HG02973 (cell line): ENCODE measurements around the gene EIF6.
"Not testable (repeated sequence)": the region's sequence is repeated elsewhere in the genome, so short reads cannot be mapped to it uniquely, and the experiment has no call there.

Source experiments
- ATAC-seq: cut with Tn5 transposase; IDR thresholded peaks from one replicate; pipeline ENCODE4 v1.9.1; 2021; ENCODE audit warnings: moderate library complexity; ENCODE audit not compliant: unreplicated experiment

EIF6 gene

DNA sequence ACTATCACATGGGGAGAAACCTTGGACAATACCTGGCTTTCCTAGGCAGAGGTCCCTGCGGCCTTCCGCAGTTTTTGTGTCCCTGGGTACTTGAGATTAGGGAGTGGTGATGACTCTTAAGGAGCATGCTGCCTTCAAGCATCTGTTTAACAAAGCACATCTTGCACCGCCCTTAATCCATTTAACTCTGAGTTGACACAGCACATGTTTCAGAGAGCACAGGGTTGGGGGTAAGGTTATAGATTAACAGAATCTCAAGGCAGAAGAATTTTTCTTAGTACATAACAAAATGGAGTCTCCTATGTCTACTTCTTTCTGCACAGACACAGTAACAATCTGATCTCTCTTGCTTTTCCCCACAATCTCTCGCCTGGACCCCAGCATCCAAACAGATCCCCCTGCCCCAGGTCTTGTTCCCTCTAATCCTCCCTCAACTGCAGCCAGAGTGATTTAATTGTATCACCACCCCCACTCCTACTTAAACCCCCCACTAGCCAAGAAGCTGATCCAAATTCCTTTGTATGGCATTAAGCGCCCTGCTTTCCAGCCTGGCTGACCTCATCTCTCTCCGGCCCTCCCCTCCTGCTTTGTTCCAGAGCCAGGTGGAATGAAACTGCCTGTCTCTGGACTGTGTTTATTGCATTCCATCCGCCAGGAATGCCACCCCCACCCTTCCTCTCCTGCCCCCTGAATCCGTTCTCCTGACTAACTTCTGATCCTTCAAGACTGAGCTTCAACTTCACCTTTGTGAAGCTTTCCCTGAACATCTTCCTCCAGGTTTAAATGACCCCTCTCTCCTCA is 21.6 kb downstream of the EIF6 start:
- ATAC-seq = not testable (repeated sequence)

DNA sequence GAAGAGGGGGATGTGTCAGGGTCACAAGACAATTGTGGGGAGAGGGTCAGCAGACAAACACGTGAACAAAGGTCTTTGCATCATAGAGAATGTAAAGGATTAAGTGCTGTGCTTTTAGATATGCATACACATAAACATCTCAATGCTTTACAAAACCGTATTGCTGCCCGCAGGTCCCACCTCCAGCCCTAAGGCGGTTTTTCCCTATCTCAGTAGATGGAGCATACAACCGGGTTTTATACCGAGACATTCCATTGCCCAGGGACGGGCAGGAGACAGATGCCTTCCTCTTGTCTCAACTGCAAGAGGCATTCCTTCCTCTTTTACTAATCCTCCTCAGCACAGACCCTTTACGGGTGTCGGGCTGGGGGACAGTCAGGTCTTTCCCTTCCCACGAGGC is 22.3 kb downstream of the EIF6 start:
- not testable (repeated sequence) for ATAC-seq

DNA sequence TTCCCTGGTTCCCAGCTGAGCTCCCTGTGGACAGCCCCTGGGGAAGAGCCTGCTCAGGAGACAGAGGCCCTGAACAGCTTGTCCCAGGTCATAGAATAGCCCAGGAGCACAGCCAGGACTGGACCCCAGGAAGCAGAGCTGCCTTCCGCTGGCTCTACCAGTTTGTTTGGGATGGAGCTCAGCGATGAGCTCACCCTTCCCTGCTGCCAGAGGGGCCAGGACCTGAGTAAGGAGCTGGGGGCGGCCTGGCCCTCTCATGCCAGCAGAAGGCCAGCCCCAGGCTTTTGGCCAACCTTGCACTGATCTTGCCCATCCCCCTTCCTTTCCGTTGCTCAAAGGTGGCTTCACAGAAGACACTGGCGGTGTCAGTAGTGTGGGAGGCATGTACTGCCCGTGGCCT is 24.1 kb downstream of the EIF6 start:
- no peak for ATAC-seq

DNA sequence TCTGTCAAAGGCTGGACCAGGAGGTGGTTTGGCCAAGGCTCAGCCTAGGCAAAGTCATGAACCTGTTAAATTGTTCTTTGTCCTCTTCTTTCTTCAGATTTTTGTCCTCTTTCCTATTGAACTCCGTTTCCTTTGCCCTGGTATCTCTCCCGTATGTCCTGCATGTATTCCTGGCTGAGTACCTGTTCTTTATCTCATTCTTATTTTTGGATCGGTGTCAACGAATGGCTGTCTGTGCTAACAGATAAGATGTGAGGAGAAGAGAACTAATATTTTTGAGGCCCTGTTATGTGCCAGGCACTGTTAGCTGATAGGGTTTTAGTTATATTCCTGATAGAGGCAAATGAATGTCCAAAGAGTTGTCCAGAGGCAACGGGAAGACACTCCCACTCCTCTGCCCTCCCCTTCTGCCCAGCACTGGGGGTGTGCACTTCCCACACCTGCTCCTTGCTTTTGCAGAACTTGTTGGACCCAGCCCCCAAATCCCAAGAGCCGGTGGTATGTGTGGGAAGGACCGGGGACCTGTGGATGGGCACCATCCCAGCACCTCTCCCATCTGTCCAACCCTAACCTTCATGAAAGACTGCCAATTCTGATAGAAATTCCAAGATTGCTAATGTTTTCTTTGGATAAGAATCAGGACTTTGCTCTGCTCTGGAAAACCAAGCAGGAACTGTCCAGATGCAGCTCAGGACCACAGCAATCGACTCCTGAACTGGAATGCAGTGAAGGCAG is 27.2 kb downstream of the EIF6 start:
- ATAC-seq = no peak

DNA sequence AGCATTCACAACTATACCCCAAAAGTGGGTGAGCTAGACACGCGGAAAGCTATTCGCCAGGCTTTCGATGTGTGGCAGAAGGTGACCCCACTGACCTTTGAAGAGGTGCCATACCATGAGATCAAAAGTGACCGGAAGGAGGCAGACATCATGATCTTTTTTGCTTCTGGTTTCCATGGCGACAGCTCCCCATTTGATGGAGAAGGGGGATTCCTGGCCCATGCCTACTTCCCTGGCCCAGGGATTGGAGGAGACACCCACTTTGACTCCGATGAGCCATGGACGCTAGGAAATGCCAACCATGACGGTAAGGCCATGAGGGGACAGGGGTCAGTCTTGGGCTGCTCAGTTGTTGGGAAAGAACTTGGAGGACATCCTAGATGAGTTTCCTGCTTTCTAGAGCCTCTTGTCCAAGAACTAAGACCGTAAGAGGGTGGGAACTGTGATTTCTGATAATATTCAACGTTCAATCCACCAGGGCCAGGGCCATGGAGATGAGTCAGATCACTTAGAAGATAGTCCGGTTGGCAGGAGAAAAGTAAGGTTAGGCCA is 30.0 kb downstream of the EIF6 start:
- ATAC-seq = no peak

DNA sequence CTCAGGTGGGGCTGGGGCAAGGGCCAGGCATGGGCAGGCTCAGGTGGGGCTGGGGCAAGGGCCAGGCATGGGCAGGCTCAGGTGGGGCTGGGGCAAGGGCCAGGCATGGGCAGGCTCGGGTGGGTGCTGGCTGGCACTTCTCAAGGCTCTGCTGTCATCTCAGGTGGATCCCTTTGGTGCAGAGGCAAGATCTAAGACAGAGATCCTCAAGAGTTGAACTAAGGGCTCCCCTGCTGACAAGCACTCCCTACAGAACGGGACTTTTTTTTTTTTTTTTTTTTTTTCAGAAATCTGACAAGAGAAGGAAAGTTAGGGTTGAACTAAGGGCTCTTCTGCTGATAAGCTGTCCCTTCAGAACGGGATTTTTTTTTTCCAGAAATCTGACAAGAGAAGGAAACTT is 31.6 kb downstream of the EIF6 start:
- no peak for ATAC-seq

DNA sequence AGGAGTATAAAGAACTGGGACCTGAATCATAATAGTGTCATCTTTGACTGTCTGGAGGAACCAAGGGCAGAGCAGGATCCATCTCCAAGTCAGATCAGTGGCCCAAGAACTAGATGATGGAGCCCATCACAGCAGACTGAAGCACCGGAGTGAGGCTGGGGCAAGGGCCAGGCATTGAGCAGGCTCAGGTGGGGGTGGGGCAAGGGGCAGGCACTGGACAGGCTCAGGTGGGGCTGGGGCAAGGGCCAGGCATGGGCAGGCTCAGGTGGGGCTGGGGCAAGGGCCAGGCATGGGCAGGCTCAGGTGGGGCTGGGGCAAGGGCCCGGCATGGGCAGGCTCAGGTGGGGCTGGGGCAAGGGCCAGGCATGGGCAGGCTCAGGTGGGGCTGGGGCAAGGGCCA is 32.0 kb downstream of the EIF6 start:
- not testable (repeated sequence) for ATAC-seq

DNA sequence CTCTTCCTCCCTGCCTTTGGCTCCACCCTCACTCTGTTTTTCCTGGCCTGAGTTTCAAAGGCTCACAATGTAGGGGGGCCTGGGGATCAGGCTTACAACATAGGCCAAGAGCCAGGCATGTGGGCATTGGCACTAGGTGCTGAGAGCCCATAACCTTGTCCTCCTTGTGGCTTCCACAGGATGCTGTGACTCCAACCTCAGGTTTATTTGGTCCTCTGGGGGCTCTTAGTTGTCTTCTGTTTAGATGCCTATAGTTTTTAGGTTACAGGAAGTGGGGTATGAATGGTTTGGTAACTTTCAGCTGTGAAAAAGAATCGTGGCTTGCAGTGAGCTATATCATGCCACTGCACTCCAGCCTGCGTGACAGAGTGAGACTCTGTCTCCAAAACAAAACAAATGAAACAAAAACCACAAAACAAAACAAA is 32.5 kb downstream of the EIF6 start:
- no peak for ATAC-seq

DNA sequence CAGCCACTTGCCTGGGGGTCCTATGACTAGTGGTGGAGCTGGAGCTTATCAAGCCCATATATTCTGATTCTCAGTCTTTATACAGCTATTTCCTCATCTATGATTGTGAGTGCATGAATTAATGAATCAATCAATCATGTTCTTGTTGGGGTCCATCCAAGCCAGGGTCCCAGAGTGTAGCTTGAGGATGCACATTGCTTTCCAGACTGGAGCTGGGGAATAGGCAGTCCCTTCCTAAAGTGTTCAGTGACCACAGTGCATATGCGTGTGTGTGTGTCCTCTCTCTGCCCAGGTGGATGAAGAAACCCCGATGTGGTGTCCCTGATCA is 33.0 kb downstream of the EIF6 start:
- ATAC-seq = no peak

DNA sequence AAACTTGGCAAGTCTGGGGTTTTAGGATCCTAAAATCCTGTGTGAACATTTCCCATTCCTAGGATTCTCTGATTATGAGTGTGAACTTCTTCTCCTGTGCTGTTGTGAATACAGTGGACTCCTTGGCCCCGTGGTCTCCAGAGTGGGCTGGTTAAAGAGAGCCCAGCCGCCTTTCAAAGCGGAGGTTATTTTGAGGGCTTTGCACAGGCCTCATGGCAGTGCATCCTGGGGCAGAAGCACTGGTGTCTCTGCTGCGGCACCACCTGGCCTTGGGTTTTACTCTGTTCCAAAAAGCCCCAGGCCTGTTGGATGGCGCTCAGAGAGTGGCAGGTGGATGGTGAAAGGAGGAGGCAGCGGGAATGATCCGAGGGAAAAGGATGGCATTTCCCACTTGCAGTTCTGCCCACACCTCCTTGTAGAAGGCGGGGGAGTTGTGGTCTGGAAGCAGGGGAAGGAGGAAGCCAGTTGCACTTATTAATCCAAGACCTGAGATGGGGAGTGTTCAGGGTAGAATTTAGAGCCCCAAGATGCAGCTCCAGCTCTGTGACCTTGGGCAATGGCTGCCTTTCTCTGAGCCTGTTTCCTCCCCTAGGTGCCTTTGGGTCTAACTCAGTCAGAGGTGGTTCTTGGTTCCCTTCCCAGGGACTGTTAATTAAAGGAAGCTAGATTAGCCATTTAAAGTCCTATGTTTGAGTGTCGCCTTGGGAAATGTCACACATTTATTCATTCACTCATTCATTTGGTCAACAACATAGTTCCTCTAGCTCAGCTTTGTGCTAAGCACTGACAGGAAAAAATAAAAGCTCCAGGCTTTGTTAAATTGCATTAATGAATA is 35.7 kb downstream of the EIF6 start:
- ATAC-seq = no peak

DNA sequence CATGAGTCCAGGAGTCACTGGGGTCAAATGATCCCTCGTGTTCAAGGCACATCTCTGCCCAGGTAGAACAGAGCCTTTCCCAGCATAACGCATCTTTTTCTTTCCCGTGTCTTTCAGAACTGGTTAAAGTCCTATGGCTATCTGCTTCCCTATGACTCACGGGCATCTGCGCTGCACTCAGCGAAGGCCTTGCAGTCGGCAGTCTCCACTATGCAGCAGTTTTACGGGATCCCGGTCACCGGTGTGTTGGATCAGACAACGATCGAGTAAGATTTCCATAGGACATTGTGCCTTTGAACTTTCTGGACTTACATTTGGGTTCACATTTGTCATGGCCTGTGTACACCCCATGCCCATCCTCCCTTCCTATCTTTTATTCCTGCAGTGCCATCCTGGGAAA is 37.8 kb downstream of the EIF6 start:
- ATAC-seq = no peak

DNA sequence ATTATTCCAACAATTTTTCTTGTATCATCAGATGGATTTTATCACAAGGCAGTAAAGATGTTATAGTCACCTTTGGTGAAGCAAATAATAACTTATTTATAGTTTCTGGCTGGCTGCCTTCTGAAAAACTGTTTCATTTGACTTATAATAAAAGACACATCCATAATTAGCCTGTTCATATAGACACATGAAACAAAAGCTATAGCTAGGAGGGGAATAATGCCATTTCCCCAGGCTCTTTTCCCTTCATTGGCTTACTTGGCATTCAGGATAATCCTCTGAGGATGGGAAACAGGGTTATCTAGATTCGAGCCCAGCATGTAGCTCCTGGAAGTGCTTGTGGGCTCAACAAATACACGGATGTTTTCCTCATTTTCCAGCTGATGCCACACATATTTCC is 40.6 kb downstream of the EIF6 start:
- no peak for ATAC-seq

DNA sequence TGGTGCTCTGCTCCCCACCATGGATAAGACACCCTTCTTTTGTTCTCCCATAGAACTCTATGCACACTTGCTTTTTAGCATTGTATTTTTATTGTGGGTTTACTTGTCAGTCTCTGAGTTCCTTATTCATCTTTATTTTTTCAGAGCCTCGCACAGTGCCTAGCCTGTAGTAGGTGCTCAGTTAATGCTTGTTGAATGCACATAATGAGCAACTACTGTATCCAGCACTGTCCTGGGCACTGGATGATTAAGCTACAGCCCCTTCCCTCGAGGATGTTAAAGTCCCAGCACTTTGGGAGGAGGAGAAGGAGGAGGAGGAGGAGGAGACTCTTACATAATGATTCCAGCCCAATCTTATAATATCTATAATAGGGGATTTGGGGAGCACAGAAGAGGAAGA is 41.3 kb downstream of the EIF6 start:
- ATAC-seq = no peak

DNA sequence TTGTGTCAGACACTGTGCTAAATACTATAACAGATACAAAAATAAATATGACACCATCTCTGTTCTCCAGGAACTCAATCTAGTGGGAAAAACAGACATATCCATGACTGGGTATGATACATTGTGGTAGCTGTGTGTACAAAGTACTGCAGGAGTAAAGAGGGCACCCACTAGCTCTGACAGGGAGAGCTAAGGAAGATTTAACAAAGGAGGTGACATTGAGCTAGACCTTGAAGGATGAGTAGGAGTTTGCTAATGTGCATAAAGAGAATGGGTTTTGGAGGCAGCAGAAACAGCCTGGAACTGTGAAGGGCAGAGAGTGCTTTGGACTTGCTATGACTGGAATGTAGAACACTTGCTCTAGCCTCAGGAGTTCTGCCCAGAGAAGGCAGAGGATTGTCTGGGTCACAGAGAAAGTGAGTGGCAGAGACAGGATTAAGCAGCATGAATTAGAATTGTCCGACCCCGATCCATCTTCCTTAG is 43.7 kb downstream of the EIF6 start:
- no peak for ATAC-seq

DNA sequence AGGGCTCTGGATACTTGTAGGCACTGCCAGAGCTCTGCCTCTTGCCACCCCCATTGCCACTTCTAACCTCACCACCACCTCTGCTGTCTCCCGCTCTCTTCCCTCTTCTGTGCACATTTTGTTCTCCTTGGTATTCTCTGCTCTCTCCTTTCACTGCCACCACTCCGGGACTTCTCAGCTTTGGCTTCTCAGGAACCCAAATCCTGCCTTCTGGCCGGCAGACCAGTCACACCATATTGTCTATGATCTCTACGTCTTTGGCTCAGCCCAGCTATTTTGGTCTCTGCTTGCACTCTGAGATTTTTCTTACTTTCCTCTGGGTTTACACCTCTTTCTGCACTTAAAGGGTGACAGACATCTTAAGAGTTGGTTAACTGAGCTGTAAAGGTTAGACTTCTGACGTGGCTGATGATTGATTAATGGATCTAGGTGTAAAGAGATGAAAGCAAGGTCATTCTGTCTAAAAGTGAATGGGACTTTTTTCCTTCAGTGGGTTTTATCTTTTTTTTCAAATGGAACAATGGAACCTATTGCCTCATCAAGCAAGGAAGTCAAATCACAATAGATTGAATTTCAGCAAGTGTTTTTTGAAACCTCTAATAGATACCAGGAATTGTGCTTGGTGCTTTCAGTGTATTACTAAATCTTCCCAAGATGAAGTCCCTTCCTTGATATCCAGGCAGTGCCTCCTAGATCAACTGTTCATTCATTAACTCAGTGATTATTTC is 44.3 kb downstream of the EIF6 start:
- no peak for ATAC-seq

DNA sequence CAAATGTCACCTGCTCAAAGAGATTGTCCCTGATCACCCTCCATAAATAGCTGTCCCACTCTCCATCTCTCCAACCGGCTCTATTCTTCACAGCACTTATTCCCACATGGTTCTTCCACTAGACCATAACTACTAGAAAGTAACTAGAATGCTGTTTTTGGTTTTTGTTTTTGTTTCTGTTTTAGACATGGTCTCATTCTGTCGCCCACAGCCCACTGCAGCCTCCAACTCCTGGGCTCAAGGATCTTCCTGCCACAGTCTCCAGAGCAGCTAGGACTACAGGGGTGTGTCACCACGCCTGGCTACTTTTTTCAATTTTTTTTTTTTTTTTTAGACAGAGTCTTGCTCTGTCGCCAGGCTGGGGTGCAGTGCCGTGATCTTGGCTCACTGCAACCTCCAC is 45.8 kb downstream of the EIF6 start:
- ATAC-seq = no peak

DNA sequence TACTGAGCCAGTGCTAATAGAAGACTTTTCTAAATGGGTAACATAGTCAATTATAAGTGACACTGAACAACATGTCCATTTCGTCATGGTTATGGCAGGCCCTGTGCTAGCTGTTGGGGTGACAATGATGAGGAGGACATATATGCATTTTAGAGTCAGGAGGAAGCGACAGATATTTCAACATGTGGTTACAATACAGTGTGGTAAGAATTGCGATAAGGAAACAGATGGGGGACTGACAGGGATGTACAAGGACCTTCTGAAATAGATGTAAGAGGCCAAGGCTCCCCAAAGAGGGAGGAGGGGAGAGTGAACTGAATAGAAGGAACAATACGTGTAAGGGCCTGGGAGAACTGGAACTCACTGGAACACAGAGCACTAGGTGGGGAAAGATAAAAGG is 46.4 kb downstream of the EIF6 start:
- ATAC-seq = no peak

DNA sequence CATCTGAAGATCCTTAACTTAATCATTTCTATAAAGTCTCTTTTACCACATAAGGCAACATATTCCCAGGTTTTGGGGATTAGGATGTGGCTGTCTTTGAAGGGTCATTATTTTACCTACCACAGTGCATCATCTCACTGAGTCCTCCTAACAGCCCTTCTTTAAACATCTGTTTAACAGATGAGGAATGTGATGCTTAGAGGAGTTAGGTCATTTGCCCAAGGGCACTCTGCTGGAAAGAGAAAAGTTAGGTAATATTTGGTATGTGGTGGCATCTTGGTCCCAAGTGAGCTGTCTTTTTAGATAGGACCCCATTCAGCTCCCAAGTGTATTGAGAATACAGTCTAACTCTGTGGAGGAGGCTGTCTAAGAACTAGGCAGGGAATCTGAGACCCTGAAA is 47.1 kb downstream of the EIF6 start:
- no peak for ATAC-seq

DNA sequence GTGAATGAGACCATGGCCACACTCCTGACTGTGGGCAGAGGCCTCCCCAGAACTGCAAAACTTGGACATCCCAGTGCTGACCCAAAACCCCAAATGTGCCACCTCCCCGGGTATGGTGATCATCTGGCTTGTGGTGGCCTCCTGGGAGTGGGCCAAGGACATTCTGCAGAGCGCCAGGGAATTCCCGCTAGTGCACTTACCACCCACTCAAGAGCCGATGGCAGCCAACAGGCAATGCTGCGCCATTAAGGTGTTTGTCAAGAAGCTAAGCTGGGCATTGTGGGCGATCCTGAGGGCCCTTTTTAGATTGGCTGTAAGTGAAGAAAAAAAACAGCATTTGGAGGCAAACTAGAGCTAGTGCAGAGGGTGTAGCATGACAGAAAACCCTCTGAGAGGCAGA is 48.7 kb downstream of the EIF6 start:
- ATAC-seq = no peak

DNA sequence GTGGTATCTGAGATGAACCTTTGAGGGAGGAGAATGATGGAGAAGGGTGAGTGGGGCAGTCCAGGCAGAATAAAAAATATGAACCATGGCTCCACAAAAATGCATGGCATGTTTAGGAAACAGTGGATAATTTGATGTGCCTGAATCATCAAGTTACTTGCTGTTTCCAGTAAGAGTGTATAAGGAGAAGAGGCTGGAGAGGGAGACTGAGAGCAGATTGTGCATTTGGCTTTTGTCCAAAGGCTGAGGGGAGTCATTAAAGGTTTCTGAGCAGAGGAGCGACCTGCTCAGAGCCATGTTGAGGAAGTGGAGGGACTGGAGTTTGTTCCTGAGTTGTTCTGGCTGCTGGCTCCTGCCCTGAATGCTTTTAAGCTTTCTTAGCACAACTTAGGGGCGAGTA is 52.0 kb downstream of the EIF6 start:
- ATAC-seq = no peak
